ENCODE data around the gene RALGPS1.

The RALGPS1 gene

DNA sequence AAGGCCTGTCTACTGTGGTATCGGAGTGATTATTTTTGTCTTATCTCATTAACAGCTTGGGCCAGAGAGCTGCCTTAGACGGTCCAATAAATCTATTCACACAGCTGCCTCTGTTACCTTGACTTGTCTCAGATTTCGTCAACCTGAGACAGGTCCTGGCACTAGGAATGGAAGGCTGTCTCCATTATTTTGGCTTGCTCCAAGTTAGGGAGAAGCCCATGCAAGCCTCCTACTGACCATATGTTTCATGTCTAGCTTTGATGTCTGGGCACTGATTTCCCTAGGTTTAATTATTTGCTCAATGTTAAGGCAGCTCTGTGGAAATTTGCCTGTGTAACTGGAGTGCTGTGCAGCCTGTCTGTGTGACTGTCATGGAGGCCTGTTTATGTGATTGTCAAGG lies 12.4 kb upstream of the RALGPS1 start:
- H3K4me1 ChIP-seq (ENCODE audit: insufficient read depth, poor library complexity, severe bottlenecking) = no peaks in the 10 kb centered on the region
- TF ChIP-seq, protein P1, sequence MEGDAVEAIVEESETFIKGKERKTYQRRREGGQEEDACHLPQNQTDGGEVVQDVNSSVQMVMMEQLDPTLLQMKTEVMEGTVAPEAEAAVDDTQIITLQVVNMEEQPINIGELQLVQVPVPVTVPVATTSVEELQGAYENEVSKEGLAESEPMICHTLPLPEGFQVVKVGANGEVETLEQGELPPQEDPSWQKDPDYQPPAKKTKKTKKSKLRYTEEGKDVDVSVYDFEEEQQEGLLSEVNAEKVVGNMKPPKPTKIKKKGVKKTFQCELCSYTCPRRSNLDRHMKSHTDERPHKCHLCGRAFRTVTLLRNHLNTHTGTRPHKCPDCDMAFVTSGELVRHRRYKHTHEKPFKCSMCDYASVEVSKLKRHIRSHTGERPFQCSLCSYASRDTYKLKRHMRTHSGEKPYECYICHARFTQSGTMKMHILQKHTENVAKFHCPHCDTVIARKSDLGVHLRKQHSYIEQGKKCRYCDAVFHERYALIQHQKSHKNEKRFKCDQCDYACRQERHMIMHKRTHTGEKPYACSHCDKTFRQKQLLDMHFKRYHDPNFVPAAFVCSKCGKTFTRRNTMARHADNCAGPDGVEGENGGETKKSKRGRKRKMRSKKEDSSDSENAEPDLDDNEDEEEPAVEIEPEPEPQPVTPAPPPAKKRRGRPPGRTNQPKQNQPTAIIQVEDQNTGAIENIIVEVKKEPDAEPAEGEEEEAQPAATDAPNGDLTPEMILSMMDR (IDR thresholded peaks at IDR 0.05; ENCODE audit: poor library complexity, severe bottlenecking) = no peak
- H3K27me3 ChIP-seq (ENCODE audit: insufficient read depth, poor library complexity, severe bottlenecking) = no peaks in the 10 kb centered on the region
- no peak for ATAC-seq (ENCODE audit: low read depth)
- no peaks in the 10 kb centered on the region for H3K9me3 ChIP-seq (ENCODE audit: severe bottlenecking)
- H3K36me3 ChIP-seq (ENCODE audit: low read depth) = no peaks in the 10 kb centered on the region
- no peak overlapping the region for H3K27ac ChIP-seq (ENCODE audit: poor library complexity, severe bottlenecking)
- H3K4me3 ChIP-seq (ENCODE audit: severe bottlenecking) = no peak overlapping the region
- no peak for DNase-seq (ENCODE audit: low spot score)

DNA sequence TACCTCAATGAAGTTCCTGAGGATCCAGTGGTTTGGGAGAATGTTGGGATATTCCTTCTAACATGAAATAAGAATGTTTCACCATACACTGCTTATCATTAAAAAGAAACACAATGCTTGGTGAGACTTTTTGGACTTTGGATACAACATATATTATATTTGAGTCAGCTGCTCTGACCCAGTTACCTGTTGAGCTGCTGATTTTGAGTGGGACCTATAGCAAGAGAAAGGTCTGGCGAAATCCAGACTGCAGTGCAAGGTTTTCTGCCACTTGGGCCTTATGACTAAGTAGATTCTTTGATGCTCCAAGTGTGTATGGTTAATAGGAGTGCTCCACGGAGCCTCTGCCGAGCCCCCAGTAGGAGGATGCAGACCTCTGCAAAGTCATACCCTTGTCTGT lies 10.0 kb upstream of the RALGPS1 start:
- DNase-seq (ENCODE audit: low spot score) = no peak
- ATAC-seq (ENCODE audit: low read depth) = no peak
- H3K36me3 ChIP-seq (ENCODE audit: low read depth) = no peaks in the 10 kb centered on the region
- no peak overlapping the region for H3K4me3 ChIP-seq (ENCODE audit: severe bottlenecking)
- H3K4me1 ChIP-seq (ENCODE audit: insufficient read depth, poor library complexity, severe bottlenecking) = no peaks in the 10 kb centered on the region
- TF ChIP-seq, protein P1 (IDR thresholded peaks at IDR 0.05; ENCODE audit: poor library complexity, severe bottlenecking) = no peak
- H3K27ac ChIP-seq (ENCODE audit: poor library complexity, severe bottlenecking) = no peak overlapping the region
- no peaks in the 10 kb centered on the region for H3K9me3 ChIP-seq (ENCODE audit: severe bottlenecking)
- no peaks in the 10 kb centered on the region for H3K27me3 ChIP-seq (ENCODE audit: insufficient read depth, poor library complexity, severe bottlenecking)

DNA sequence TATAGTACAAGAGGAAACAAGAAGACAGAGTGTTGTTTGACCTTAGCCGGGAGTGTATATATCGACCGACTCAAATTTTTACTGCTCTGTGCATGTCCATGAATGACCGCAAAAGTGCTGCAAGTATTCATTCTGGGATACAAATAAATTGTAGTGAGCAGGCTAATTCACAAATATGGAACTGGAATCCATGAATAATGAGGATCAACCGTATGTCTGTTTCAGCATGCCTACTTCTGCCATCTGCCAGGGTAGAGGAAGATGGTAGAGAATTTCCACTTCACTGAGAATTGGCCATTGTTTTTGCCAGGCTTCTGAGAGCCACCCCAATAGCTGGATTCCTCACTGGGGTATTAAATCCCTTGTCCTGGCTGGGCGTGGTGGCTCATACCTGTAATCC lies 8.5 kb upstream of the RALGPS1 start:
- no peak for ATAC-seq (ENCODE audit: low read depth)
- H3K27me3 ChIP-seq (ENCODE audit: insufficient read depth, poor library complexity, severe bottlenecking) = no peaks in the 10 kb centered on the region
- DNase-seq (ENCODE audit: low spot score) = no peak
- H3K4me3 ChIP-seq (ENCODE audit: severe bottlenecking) = no peak overlapping the region
- no peaks in the 10 kb centered on the region for H3K36me3 ChIP-seq (ENCODE audit: low read depth)
- H3K27ac ChIP-seq (ENCODE audit: poor library complexity, severe bottlenecking) = no peak overlapping the region
- no peaks in the 10 kb centered on the region for H3K4me1 ChIP-seq (ENCODE audit: insufficient read depth, poor library complexity, severe bottlenecking)
- TF ChIP-seq, protein P1 (IDR thresholded peaks at IDR 0.05; ENCODE audit: poor library complexity, severe bottlenecking) = no peak
- H3K9me3 ChIP-seq (ENCODE audit: severe bottlenecking) = no peaks in the 10 kb centered on the region

DNA sequence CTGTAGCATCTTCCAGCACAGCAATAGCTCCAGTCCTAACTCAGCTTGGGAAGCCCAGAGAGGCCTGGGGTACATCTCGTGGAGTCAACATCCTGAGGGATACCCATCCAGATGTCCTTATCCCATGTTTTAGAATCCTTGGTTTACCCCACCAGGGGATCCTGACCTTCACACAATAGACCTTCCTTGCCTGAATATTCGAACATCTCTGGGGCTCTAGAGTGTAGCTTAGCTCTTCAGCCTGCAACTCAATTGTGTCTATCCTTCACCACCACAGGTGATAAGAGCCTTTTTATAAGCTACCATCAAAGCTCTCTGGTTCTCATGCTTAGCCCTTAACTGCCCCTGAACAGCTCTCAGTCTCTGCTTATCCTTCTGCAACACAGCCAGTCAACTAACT lies 7.5 kb upstream of the RALGPS1 start:
- Histone ChIP-seq H3K27me3 (ENCODE audit: insufficient read depth, poor library complexity, severe bottlenecking) (no peaks in the 10 kb centered on the region), H3K27ac (ENCODE audit: poor library complexity, severe bottlenecking) (no peak overlapping the region), H3K36me3 (ENCODE audit: low read depth) (no peaks in the 10 kb centered on the region), H3K4me3 (ENCODE audit: severe bottlenecking) (no peak overlapping the region), H3K4me1 (ENCODE audit: insufficient read depth, poor library complexity, severe bottlenecking) (no peaks in the 10 kb centered on the region), H3K9me3 (ENCODE audit: severe bottlenecking) (peaks cover 2% of the 10 kb centered on the region)
- TF ChIP-seq, protein P1 (IDR thresholded peaks at IDR 0.05; ENCODE audit: poor library complexity, severe bottlenecking) = no peak
- ATAC-seq (ENCODE audit: low read depth) (no peak), DNase-seq (ENCODE audit: low spot score) (no peak)

DNA sequence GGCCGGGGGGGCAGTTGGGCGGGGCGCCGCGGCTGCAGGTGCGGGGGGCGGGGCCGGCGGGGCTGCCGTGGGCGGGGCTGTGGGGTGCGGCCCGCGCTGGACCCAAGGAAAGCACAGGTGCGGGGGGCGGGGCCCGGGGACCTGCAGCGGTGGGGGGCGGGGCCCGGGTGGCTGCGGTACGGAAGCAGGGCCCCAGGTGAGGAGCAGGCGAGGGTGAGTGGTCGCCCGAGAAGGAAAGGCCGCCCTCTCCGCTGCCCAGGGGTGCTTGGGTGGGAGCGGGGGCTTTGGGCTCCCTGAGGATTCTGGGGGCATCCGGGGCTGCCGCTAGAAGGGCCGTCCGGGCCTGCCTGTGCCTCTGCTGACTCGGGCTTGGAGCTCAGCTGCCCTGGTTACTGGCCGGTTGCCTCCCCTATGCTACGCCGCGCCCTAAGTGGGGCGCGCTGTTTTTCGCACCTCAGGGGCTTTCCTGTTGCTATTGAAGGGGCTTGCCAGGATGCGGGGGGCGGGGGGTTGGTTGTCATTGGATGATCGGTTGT lies 767 bp downstream of the RALGPS1 start:
- TF ChIP-seq, protein P1 (IDR thresholded peaks at IDR 0.05; ENCODE audit: poor library complexity, severe bottlenecking) = no peak
- H3K27ac ChIP-seq (ENCODE audit: poor library complexity, severe bottlenecking) = no peak overlapping the region
- peaks cover 2% of the 10 kb centered on the region for H3K9me3 ChIP-seq (ENCODE audit: severe bottlenecking)
- DNase-seq (ENCODE audit: low spot score) = peak; percentile 73
- H3K36me3 ChIP-seq (ENCODE audit: low read depth) = no peaks in the 10 kb centered on the region
- H3K4me1 ChIP-seq (ENCODE audit: insufficient read depth, poor library complexity, severe bottlenecking) = no peaks in the 10 kb centered on the region
- peak; percentile 23; the same call in 1 of the 3 replicates for ATAC-seq (ENCODE audit: low read depth)
- H3K4me3 ChIP-seq (ENCODE audit: severe bottlenecking) = peak overlapping the region; percentile 22
- H3K27me3 ChIP-seq (ENCODE audit: insufficient read depth, poor library complexity, severe bottlenecking) = no peaks in the 10 kb centered on the region
